ENCODE data around the gene ASB4.

ASB4 gene

DNA sequence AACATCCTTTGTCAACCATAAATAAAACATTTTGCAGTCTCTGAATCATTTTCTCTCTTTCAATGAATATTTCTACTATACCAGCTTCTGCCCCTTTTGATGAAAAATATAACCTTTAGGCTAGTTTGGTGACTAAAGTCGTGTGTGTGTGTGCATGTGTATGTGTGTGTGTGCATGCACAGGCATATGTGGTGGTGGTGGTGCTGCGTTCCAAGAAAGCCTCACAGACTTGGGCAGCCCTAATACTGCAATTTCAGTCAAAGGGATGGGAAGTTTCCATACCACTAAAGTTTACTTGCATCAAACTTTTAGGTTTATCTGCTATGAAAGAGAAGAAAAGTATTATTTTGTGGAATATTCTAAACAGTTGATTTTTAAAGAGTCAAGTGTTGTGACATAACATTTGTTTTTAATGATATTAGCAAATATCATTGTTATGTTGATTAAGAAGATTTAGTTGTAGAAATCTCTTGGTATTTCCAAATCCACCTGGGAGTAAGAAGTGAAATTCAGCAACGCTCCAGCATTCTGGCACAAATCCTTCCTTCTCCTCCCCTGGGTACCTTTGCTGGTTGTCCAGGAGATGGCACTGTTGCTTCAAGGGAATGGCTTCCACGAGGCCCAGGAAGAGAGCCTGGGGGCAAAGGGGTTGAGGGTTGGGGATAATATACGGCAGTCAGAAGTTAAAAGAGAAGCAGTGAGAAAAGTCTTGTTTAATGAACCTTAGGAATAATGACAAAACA, 41.5 kb downstream of the ASB4 start:
- no peaks in the 10 kb centered on the region for H3K9me3 Mint-ChIP-seq
- ATAC-seq (replicated peaks): peak; percentile 69 to 77

DNA sequence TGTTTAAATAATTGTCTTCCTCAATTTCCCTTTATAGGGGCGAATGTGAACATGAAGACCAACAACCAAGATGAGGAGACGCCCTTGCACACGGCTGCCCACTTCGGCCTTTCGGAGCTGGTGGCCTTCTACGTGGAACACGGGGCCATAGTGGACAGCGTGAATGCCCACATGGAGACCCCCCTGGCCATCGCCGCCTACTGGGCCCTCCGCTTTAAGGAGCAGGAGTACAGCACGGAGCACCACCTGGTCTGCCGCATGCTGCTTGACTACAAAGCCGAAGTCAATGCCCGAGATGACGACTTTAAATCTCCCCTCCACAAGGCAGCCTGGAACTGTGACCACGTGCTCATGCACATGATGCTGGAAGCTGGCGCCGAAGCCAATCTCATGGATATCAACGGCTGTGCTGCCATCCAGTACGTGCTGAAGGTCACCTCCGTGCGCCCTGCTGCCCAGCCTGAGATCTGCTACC, 42.1 kb downstream of the ASB4 start:
- ATAC-seq (replicated peaks): no peak

More for the DNA sequence above, 41.5 kb downstream of the ASB4 start:
- Mint-ChIP-seq H3K4me1 (peaks cover 4 to 8% of the 10 kb centered on the region in 2 donors), H3K27me3 (no peaks in the 10 kb centered on the region), H3K4me3 (no peak overlapping the region), H3K27ac (no peak overlapping the region), H3K36me3 (no peaks in the 10 kb centered on the region)
- peak; percentile 15 for DNase-seq

DNA sequence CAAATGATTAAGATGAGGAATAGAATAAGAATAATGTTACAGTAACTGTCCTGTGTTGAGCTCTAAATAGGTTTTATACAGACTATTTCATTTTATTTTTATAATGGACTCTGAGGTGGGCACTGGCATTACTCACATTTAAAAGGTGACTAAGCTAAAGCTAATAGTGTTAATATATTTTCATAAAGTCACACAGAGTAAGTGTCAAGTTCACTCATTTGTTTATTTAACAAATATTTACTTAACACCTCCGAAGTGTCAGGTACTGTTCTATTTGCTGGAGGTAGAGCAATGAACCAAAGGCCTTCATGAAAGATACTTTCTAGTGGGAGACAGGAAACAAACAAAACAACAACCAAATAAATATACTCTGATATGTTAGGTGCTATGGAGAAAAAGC, 44.0 kb downstream of the ASB4 start:
- Mint-ChIP-seq H3K36me3 (no peaks in the 10 kb centered on the region), H3K27ac (no peak overlapping the region), H3K4me1 (peaks cover 4 to 8% of the 10 kb centered on the region in 2 donors), H3K27me3 (peaks cover 0 to 4% of the 10 kb centered on the region in 2 donors), H3K4me3 (no peak overlapping the region), H3K9me3 (no peaks in the 10 kb centered on the region)
- no peak for ATAC-seq (replicated peaks)
- no peak for DNase-seq

More for the DNA sequence above, 42.1 kb downstream of the ASB4 start:
- Mint-ChIP-seq H3K4me3 (no peak overlapping the region), H3K4me1 (peaks cover 4 to 8% of the 10 kb centered on the region in 2 donors), H3K9me3 (no peaks in the 10 kb centered on the region), H3K27ac (no peak overlapping the region), H3K36me3 (no peaks in the 10 kb centered on the region), H3K27me3 (no peaks in the 10 kb centered on the region)
- DNase-seq: no peak

DNA sequence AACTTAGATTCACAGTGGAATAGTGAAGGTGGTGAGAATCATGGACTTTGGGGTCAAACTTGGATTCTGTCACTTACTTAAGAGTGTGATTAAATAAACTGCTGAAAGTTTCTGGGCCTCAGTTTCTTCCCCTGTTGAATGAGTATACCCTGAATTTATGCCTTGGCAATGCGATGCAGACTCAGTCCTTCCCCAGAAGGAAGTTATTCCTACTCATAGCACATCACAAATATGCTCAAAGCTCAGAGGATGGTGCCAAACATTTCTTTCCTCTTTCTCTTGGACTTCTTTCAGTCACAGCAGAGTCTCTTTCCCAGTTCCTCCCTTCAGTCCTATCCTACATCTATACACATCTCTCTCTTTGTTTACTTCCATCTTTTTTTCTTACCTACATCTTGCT, 45.1 kb downstream of the ASB4 start:
- ATAC-seq (replicated peaks) (no peak), DNase-seq (no peak)
- Mint-ChIP-seq H3K36me3 (no peaks in the 10 kb centered on the region), H3K27me3 (peaks cover 0 to 11% of the 10 kb centered on the region in 2 donors), H3K4me3 (no peak overlapping the region), H3K27ac (no peak overlapping the region), H3K4me1 (peaks cover 4 to 8% of the 10 kb centered on the region in 2 donors), H3K9me3 (no peaks in the 10 kb centered on the region)

DNA sequence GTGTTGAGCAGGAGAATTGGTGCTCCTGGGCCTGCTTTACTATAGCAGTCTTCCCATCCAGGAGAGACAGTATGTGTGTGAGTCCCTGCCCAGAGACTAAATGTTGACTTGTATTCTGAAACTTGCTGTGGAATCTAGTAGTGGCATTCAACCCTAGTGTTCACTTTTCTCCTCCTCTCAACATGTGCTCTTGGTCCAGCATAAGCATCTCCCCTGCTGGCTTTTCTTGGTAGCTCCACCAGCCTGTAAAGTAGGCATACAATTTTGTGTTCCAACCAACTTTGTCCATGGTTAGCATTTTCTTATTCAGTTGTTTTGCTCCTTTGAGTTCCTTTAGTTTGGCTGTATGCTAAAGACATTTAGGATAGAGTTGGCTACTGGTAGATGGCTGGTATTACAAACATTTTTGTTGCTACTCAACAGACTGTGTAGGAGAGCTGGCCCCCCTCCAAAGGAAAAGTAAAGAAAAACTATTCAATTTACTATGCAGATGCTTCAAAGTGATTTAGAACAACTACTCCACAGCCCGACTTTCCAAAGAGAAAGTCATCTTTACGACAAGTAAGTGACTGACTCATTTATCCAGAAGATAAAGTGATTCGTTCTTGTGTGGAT, 46.0 kb downstream of the ASB4 start:
- Mint-ChIP-seq H3K4me1 (peaks cover 4 to 8% of the 10 kb centered on the region in 2 donors), H3K27ac (no peak overlapping the region), H3K4me3 (no peak overlapping the region), H3K27me3 (peaks cover 0 to 11% of the 10 kb centered on the region in 2 donors), H3K9me3 (no peaks in the 10 kb centered on the region), H3K36me3 (no peaks in the 10 kb centered on the region)
- no peak for DNase-seq
- ATAC-seq (replicated peaks): no peak

DNA sequence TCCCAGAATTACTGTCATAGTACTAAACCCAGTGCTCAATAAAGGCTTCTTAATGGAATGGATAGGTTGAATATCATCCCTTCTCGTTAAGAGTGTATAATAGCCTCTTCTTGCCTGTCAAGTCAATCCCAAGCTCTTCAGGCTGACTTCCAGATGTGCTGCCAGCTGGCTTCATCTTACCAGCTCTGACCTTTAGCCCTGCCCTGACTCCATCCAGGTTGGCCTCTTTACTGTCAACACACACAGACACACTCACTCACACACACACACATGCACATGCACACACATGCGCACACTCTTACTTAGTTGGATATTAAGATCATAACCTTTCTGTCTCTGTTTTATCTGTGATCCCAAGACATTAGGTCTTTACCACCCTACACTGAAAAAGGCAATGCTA, 49.1 kb downstream of the ASB4 start:
- Mint-ChIP-seq H3K4me1 (no peaks in the 10 kb centered on the region), H3K4me3 (no peak overlapping the region), H3K36me3 (no peaks in the 10 kb centered on the region), H3K27ac (no peak overlapping the region), H3K9me3 (no peaks in the 10 kb centered on the region), H3K27me3 (peaks cover 0 to 11% of the 10 kb centered on the region in 2 donors)
- ATAC-seq (replicated peaks): no peak
- DNase-seq: no peak

DNA sequence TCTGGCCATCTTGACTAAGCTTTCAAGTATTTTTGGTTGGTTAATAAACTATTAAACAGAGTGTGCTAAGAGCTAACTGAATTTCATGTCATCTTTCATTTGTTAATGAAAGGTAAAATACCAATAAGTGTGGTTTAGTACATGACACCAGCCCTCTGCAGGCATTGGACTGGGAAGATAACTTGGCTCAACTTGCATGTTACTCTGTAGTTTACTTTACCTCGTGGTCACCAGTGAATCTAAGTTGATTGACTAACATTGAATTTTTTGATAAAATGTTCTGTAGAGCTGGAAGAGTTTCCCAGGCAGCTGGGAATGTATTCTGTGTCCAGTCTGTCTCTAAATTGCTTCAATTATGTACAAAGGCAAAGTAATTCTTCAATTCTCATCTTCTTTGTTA, 49.9 kb downstream of the ASB4 start:
- peaks cover 0 to 11% of the 10 kb centered on the region in 2 donors for H3K27me3 Mint-ChIP-seq
- DNase-seq (no peak), ATAC-seq (replicated peaks) (no peak)
- no peak overlapping the region for H3K4me3 Mint-ChIP-seq
- H3K9me3 Mint-ChIP-seq: no peaks in the 10 kb centered on the region
- no peaks in the 10 kb centered on the region for H3K4me1 Mint-ChIP-seq
- H3K27ac Mint-ChIP-seq: no peak overlapping the region
- no peaks in the 10 kb centered on the region for H3K36me3 Mint-ChIP-seq

DNA sequence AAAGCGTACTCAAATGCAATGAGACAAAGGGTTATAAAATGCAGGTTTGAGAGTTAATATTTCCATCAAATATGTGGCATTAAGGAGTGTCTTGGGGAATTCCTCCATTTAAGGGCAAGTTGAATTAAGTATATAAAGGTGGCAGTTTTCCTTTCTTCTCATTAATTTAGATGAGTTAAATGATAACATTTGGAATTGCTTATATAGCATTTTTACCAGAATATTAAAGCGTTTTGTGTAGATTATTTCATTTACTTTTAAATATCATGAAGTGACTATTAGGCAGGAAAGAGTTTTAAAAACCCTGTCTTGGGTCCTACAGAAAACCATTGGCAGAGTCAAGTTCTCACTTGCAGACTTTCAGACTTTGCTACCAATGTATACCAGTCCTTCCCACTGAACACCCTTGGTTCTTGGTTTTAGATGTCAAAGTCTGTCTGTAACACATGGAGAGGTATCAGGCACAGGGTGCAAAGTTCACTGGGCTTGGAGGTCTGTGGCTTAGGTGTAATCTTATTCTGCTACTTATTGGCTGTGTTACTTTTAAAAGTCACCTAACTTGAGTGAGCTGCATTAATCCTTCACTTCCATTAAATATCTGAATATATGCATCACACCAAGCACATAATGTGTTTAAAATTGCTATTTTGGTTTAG, 51.0 kb downstream of the ASB4 start:
- DNase-seq (no peak), ATAC-seq (replicated peaks) (no peak)
- Mint-ChIP-seq H3K4me3 (no peak overlapping the region), H3K27ac (no peak overlapping the region), H3K27me3 (peaks cover 0 to 11% of the 10 kb centered on the region in 2 donors), H3K4me1 (no peaks in the 10 kb centered on the region), H3K36me3 (no peaks in the 10 kb centered on the region), H3K9me3 (no peaks in the 10 kb centered on the region)

DNA sequence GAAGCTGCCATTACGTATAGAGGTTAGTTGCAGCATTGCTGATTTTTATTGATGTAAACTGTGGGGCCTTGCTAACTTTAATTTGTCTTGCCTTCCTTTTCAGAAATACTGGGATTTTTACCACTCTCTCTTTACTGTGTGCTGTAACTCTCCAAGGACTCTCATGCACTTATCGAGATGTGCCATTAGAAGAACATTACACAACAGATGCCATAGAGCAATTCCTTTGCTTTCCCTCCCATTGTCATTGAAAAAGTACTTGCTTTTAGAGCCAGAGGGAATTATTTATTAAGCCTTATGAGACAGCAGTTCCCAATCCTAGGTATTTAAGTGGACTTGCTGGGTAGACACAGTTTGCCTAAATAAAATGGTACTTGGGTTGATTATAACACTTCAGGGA, 51.7 kb downstream of the ASB4 start:
- no peaks in the 10 kb centered on the region for H3K9me3 Mint-ChIP-seq
- H3K27ac Mint-ChIP-seq: no peak overlapping the region
- H3K4me3 Mint-ChIP-seq: no peak overlapping the region
- no peaks in the 10 kb centered on the region for H3K36me3 Mint-ChIP-seq
- no peak for DNase-seq
- no peaks in the 10 kb centered on the region for H3K4me1 Mint-ChIP-seq
- H3K27me3 Mint-ChIP-seq: peaks cover 0 to 11% of the 10 kb centered on the region in 2 donors
- no peak for ATAC-seq (replicated peaks)

DNA sequence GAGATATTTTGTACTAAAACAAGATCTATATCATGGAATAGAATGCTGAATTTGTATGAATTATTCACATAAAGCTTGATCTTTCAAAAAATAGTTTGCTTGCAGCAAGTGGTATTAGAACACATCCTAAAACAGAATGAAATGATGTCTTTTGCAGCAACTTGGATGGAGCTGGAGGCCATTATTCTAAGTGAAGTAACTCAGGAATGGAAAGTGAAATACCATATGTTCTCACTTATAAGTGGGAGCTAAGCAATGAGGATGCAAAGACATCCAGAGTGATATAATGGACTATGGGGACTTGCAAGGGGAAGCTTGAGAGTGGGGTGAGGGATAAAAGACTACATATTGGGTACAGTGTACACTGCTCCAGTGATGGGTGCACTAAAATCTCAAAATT, 53.7 kb downstream of the ASB4 start:
- H3K27ac Mint-ChIP-seq: no peak overlapping the region
- no peak overlapping the region for H3K4me3 Mint-ChIP-seq
- ATAC-seq (replicated peaks) (no peak), DNase-seq (no peak)
- H3K4me1 Mint-ChIP-seq: no peaks in the 10 kb centered on the region
- no peaks in the 10 kb centered on the region for H3K9me3 Mint-ChIP-seq
- peaks cover 0 to 8% of the 10 kb centered on the region in 2 donors for H3K27me3 Mint-ChIP-seq
- H3K36me3 Mint-ChIP-seq: no peaks in the 10 kb centered on the region

DNA sequence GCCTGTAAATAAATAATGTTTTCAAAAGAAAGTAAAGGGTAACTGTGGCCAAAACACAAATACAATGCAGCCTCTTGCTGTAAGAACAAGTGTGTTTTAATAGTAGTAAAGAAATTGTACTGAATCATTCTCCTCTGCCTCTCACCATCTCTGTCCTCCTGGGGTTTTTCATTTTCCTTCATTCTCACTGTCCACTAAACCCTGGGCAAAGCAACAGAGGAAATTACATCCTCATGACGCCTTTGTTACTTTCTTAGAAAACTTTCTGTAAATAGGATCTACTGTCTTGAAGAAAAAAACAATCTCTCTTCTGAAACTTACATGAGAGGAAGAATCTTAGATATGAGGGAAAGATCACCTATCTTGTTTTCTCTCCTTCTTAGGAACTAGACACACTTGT, 54.6 kb downstream of the ASB4 start:
- no peak overlapping the region for H3K27ac Mint-ChIP-seq
- DNase-seq (no peak), ATAC-seq (replicated peaks) (no peak)
- no peaks in the 10 kb centered on the region for H3K27me3 Mint-ChIP-seq
- H3K9me3 Mint-ChIP-seq: no peaks in the 10 kb centered on the region
- peaks cover 1 to 6% of the 10 kb centered on the region in 2 donors for H3K4me1 Mint-ChIP-seq
- no peaks in the 10 kb centered on the region for H3K36me3 Mint-ChIP-seq
- no peak overlapping the region for H3K4me3 Mint-ChIP-seq

DNA sequence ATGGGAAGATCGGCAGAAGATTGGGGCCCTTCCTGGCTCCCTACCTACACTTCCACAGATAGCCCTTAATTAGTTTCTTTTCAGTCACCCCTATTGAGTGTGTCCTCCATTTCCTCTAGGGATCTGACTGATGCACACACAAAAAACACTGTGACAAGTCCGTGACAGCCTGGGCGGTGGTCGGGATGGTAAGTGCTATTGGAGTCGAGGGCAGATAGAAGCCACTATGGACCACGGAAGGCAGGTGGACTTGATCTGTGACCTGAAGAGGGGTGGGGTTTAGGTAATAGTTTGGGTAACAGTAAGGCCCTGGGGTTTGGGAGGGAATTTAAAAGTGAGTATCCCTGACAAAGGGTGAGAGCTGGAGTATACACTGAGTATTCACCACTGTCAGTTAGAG, 57.6 kb downstream of the ASB4 start:
- DNase-seq: no peak
- Mint-ChIP-seq H3K36me3 (no peaks in the 10 kb centered on the region), H3K27me3 (no peaks in the 10 kb centered on the region), H3K4me3 (no peak overlapping the region), H3K4me1 (peaks cover 3 to 10% of the 10 kb centered on the region in 2 donors), H3K27ac (no peak overlapping the region), H3K9me3 (no peaks in the 10 kb centered on the region)
- ATAC-seq (replicated peaks): no peak

DNA sequence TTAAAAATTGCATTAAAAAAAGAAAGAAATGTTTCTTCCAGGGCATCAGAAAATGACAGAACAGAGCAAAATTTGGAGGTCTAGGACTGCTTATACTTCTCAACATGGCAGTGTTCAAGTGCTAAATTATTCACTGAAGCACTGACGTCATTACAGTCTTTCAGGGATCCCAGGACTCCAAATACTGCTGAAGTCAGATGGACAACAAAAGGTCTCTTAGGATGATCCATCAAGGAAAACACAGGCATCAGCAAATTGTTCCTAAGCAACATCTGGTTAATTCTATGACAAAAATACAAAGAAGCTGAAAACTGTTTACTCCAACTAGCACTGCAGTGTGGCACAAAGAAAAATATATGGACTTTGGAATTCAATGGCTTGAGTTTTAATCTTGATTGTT, 58.4 kb downstream of the ASB4 start:
- Mint-ChIP-seq H3K4me1 (peaks cover 3 to 10% of the 10 kb centered on the region in 2 donors), H3K9me3 (no peaks in the 10 kb centered on the region), H3K27me3 (no peaks in the 10 kb centered on the region), H3K27ac (no peak overlapping the region), H3K36me3 (no peaks in the 10 kb centered on the region), H3K4me3 (no peak overlapping the region)
- DNase-seq (no peak), ATAC-seq (replicated peaks) (no peak)

DNA sequence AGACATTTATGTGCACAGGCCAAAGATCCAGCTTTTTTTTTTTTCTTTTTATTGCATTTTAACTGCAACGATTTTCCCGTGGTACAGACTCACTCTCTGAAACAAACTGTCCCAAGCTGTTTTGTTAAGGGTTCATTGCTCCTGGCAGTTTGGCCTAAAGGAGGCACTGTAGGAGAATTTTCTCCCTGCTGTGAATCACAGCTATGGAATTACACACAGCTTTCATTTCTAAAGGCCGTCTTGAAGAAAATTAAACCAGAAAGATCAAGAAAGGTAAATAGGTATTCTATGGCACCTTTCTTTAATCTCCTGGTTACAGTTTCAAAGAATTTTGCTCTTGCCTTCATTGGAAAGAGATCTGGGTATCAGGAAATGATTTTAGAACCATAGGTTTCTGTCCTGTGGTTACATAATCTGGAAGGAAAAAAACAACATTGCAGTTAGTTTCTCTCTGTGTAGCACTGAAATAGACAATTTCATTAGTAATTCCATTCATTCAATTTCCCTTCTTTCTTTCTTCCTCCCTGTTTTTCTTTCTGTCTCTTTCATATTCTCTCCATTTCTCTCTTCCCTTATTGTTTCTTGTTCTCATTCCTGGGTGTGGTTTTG, 59.4 kb downstream of the ASB4 start:
- H3K36me3 Mint-ChIP-seq: no peaks in the 10 kb centered on the region
- H3K4me1 Mint-ChIP-seq: peaks cover 3 to 10% of the 10 kb centered on the region in 2 donors
- DNase-seq (no peak), ATAC-seq (replicated peaks) (peak in 1 of 2 donors; percentile 25)
- H3K27me3 Mint-ChIP-seq: no peaks in the 10 kb centered on the region
- H3K27ac Mint-ChIP-seq: no peak overlapping the region
- H3K4me3 Mint-ChIP-seq: no peak overlapping the region
- no peaks in the 10 kb centered on the region for H3K9me3 Mint-ChIP-seq
